Neutrophil (primary cell): Measurements from ENCODE around the gene OSBPL10.
A peak's percentile ranks its signal among the peaks of the same experiment; 100 is the strongest.

ENCODE experiments used
- H3K27ac ChIP-seq: fragments of 200-600 bp; sonication (generic); 2 replicates; pipeline ENCODE4 v1.5.1; 2016; ENCODE audit warnings: mild to moderate bottlenecking, moderate library complexity
- H3K27me3 ChIP-seq: fragments of 200-600 bp; sonication (generic); 2 replicates; pipeline ENCODE4 v1.6.0; 2016; ENCODE audit warnings: mild to moderate bottlenecking
- H3K36me3 ChIP-seq: fragments of 200-600 bp; sonication (generic); 2 replicates; pipeline ENCODE4 v1.5.1; 2017
- H3K4me1 ChIP-seq, 2 experiments: fragments of 200-600 bp in 1 of 2; sonication (generic) in 1 of 2; 1 replicate in 1 of 2; 2 replicates in 1 of 2; pipeline versions ENCODE4 v1.5.1 to v1.6.1; 2013 to 2016; ENCODE audit warnings: low read depth in 1 of 2, low read length in 1 of 2, mild to moderate bottlenecking in 1 of 2, moderate library complexity in 1 of 2; ENCODE audit not compliant: control insufficient read depth in 1 of 2, insufficient read depth in 1 of 2
- H3K4me3 ChIP-seq, 2 experiments: fragments of 200-600 bp in 1 of 2; sonication (generic) in 1 of 2; 1 replicate in 1 of 2; 2 replicates in 1 of 2; pipeline ENCODE4 v1.5.1; 2013 to 2016; ENCODE audit warnings: low read depth in 1 of 2, low read length in 1 of 2, mild to moderate bottlenecking in 1 of 2, moderate library complexity in 1 of 2
- H3K9me3 ChIP-seq: fragments of 200-600 bp; sonication (generic); 2 replicates; pipeline ENCODE4 v1.5.1; 2016
- CTCF ChIP-seq: fragments of 200-600 bp; sonication (generic); IDR thresholded peaks from 2 replicates; pipeline ENCODE4 v1.5.1; 2016; ENCODE audit warnings: antibody characterized with exemption

The OSBPL10 gene

GRCh38 chr3:31777092-31777491, 204.0 kb downstream of the OSBPL10 start:
- H3K4me1 ChIP-seq, result peaks cover 15 to 16% of the 10 kb centered on the region in 2 experiments
- TF ChIP-seq CTCF, result no peak
- H3K4me3 ChIP-seq, result no peak overlapping the region
- H3K27ac ChIP-seq, result no peak overlapping the region
- no peaks in the 10 kb centered on the region for H3K27me3 ChIP-seq
- no peaks in the 10 kb centered on the region for H3K9me3 ChIP-seq
- H3K36me3 ChIP-seq, result no peaks in the 10 kb centered on the region

DNA sequence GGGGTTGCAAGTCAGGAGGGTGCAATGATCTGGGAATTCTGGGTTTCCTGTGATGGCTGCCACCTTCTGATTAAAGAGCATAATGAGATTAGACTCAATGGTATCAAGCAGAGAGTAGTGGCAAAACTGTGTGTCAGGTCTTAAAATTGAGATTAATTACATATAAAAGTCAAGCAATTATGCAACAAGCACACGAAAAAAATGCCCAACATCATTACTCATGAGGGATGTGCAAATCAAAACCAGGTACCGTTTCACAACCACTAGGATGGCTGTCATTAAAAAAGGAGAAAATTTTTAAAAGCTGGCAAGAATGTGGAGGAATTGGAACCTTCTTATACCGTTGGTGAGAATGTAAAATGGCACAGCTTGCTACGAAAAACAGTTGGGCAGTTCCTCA, 205.0 kb downstream of the OSBPL10 start:
- Histone ChIP-seq H3K27ac (no peak overlapping the region), H3K4me1 (peaks cover 16 to 18% of the 10 kb centered on the region in 2 experiments)
- no peak for TF ChIP-seq CTCF

DNA sequence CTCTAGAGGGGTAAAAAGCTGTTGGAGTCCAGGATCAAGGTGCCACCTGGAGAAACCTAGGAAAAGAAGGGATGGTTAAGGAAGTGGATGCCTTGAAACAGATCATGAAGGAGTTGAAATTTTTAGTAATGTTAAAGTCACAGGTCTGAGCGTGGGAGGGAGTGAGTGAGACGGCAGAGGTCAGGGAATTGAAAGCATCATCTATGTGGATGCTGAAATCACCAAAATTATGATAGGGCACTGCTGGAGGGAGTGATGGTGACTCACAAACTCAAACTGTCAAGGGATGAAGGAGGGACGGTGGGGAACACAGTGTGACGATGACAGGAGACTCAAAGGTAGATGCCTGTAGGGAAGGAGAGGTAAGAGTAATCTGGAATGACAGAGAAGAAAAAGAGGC, 205.7 kb downstream of the OSBPL10 start:
- no peaks in the 10 kb centered on the region for H3K9me3 ChIP-seq
- peaks cover 16 to 18% of the 10 kb centered on the region in 2 experiments for H3K4me1 ChIP-seq
- H3K4me3 ChIP-seq, result no peak overlapping the region
- no peak overlapping the region for H3K27ac ChIP-seq
- no peak for TF ChIP-seq CTCF
- H3K27me3 ChIP-seq, result no peaks in the 10 kb centered on the region
- H3K36me3 ChIP-seq, result no peaks in the 10 kb centered on the region

More for the DNA sequence above, 205.0 kb downstream of the OSBPL10 start:
- Histone ChIP-seq H3K4me3 (no peak overlapping the region), H3K27me3 (no peaks in the 10 kb centered on the region), H3K9me3 (no peaks in the 10 kb centered on the region), H3K36me3 (no peaks in the 10 kb centered on the region)

- Histone ChIP-seq H3K27me3 (no peaks in the 10 kb centered on the region), H3K36me3 (no peaks in the 10 kb centered on the region), H3K9me3 (no peaks in the 10 kb centered on the region), H3K27ac (peak overlapping the region; percentile 17), H3K4me1 (peaks cover 16 to 18% of the 10 kb centered on the region in 2 experiments), H3K4me3 (no peak overlapping the region)
- TF ChIP-seq CTCF, result no peak
These were observed 208.1 kb downstream of the OSBPL10 start for GRCh38 chr3:31772758-31773473.

DNA sequence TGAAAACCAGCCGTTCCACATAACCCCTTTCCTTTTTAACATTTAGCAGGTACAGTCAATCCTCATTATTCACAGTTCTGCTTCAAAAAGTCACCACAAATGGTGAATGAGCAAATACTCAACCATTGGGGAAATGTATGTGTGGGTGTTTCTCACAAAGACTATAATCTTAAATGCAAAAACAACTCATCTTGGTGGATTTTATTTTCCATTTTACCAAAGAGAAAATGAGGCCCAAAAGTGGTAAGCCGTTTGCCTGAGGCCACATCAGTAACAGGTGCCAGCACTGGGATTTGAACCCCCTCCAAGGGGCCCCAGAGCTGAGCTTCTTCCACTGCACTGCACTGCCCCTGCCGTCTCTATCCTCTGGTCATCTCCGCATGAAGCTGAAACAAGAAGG, 208.8 kb downstream of the OSBPL10 start:
- Histone ChIP-seq H3K9me3 (no peaks in the 10 kb centered on the region), H3K27ac (peak overlapping the region; percentile 17), H3K36me3 (no peaks in the 10 kb centered on the region), H3K4me3 (no peak overlapping the region), H3K4me1 (peaks cover 16 to 18% of the 10 kb centered on the region in 2 experiments), H3K27me3 (no peaks in the 10 kb centered on the region)
- TF ChIP-seq CTCF, result no peak
